ENCODE results near the gene EPHA3.

DNA sequence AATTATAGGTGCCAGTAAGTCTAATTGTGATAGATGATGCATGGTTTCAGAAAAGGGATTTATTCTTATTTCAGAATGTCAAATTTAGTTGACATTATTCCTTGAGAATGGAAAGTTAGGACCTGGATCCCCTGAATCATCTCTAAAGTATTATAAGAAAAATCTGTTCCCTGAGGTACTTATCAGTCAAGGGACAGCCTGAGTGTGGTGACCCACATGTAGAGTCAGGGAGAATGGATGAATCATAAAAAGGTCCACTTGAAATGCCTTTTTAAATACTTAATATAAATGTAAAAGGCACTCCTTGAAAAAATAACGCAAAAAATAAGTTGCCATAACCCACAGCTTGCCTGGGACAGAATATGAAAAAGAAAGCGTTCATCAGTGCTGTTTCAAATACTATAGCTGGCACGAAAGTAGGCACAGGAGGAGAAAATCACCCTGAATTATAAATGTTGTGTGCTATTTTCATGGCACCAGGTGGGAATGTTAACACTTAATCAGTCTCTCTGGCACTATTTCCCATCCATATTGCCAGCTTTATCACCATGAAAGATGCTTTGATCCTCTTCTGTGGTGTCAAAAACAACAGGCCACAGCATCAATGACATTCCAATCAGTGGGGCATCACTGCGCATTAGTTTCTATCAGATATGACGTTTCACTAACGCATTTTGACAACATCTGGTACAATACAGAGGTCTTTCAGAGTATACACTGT, 208.5 kb downstream of the EPHA3 start:
- TF ChIP-seq, protein P1, sequence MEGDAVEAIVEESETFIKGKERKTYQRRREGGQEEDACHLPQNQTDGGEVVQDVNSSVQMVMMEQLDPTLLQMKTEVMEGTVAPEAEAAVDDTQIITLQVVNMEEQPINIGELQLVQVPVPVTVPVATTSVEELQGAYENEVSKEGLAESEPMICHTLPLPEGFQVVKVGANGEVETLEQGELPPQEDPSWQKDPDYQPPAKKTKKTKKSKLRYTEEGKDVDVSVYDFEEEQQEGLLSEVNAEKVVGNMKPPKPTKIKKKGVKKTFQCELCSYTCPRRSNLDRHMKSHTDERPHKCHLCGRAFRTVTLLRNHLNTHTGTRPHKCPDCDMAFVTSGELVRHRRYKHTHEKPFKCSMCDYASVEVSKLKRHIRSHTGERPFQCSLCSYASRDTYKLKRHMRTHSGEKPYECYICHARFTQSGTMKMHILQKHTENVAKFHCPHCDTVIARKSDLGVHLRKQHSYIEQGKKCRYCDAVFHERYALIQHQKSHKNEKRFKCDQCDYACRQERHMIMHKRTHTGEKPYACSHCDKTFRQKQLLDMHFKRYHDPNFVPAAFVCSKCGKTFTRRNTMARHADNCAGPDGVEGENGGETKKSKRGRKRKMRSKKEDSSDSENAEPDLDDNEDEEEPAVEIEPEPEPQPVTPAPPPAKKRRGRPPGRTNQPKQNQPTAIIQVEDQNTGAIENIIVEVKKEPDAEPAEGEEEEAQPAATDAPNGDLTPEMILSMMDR (IDR thresholded peaks at IDR 0.05): no peak
- TF ChIP-seq POLR2A (IDR thresholded peaks at IDR 0.05) (no peak), POLR2AphosphoS5 (IDR thresholded peaks at IDR 0.05) (no peak), EP300 (IDR thresholded peaks at IDR 0.05) (no peak)
